ENCODE measurements around the gene NT5C1B.

DNA sequence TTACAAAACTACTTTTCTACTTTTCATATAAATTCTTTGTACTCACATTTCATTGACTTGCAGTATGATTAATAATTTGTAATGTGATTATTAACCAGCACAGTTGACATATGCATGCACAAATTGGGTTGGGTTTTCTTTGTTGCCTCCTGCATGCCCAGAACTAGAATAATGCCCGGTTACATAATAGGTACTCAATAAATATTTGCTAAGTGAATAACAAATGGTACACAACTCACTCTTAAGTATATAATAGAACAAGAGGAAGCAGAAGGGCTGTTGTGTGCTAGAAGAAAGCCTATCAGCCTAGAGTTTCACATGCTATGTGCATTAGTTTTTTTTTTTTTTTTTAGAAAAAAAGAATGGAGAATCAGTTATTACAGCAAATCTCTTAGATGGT, 38.2 kb downstream of the NT5C1B start:
- TF ChIP-seq POLR2AphosphoS5 (IDR thresholded peaks at IDR 0.05) (no peak), POLR2A (IDR thresholded peaks at IDR 0.05; ENCODE audit: low read depth) (no peak)
- TF ChIP-seq, protein P1, sequence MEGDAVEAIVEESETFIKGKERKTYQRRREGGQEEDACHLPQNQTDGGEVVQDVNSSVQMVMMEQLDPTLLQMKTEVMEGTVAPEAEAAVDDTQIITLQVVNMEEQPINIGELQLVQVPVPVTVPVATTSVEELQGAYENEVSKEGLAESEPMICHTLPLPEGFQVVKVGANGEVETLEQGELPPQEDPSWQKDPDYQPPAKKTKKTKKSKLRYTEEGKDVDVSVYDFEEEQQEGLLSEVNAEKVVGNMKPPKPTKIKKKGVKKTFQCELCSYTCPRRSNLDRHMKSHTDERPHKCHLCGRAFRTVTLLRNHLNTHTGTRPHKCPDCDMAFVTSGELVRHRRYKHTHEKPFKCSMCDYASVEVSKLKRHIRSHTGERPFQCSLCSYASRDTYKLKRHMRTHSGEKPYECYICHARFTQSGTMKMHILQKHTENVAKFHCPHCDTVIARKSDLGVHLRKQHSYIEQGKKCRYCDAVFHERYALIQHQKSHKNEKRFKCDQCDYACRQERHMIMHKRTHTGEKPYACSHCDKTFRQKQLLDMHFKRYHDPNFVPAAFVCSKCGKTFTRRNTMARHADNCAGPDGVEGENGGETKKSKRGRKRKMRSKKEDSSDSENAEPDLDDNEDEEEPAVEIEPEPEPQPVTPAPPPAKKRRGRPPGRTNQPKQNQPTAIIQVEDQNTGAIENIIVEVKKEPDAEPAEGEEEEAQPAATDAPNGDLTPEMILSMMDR (IDR thresholded peaks at IDR 0.05), result no peak

All from esophagus muscularis mucosa (tissue), 3 donors.